HG02571 (cell line): ENCODE measurements around the gene INTU.

Experiments used
- ATAC-seq: cut with Tn5 transposase; IDR thresholded peaks from one replicate; pipeline ENCODE4 v1.9.1; 2021; ENCODE audit warnings: mild to moderate bottlenecking, moderate library complexity; ENCODE audit not compliant: unreplicated experiment

INTU gene

GRCh38 chr4:127741247-127741646, 108.5 kb downstream of the INTU start:
- ATAC-seq = no peak

GRCh38 chr4:127747883-127748282, 115.1 kb downstream of the INTU start:
- no peak for ATAC-seq

GRCh38 chr4:127748957-127749356, 116.2 kb downstream of the INTU start:
- ATAC-seq = no peak

GRCh38 chr4:127756906-127757305, 124.1 kb downstream of the INTU start:
- ATAC-seq = no peak

GRCh38 chr4:127759228-127759820, 126.6 kb downstream of the INTU start:
- ATAC-seq = no peak

- no peak for ATAC-seq
Observed at GRCh38 chr4:127759893-127760292, 127.1 kb downstream of the INTU start.

GRCh38 chr4:127771535-127772275, 138.9 kb downstream of the INTU start:
- no peak for ATAC-seq

- ATAC-seq = no peak
Observed at GRCh38 chr4:127772769-127773671, 140.3 kb downstream of the INTU start.

GRCh38 chr4:127775843-127776242, 143.1 kb downstream of the INTU start:
- ATAC-seq = no peak
